LNCaP clone FGC (cell line): Measurements from ENCODE around the gene PAQR9.

Source experiments
- DNase-seq: peaks from one replicate; pipeline ENCODE4 v3.0.0-alpha.2; 2011; ENCODE audit warnings: low read depth
- H3K4me3 ChIP-seq: 2 replicates; pipeline ENCODE4 v1.5.1; 2011; ENCODE audit warnings: mild to moderate bottlenecking, low read depth, low read length, control low read depth
- CTCF ChIP-seq: IDR thresholded peaks from 2 replicates; pipeline ENCODE4 v1.5.1; 2012; ENCODE audit warnings: mild to moderate bottlenecking; ENCODE audit not compliant: control insufficient read depth, insufficient read depth; ENCODE audit errors: extremely low read depth

Gene PAQR9

GRCh38 chr3:142972092-142972753, 8.7 kb upstream of the PAQR9 start:
- no peak overlapping the region for H3K4me3 ChIP-seq
- no peak for DNase-seq
- no peak for TF ChIP-seq CTCF

GRCh38 chr3:142971431-142971830, 8.0 kb upstream of the PAQR9 start:
- no peak overlapping the region for H3K4me3 ChIP-seq
- no peak for DNase-seq
- TF ChIP-seq CTCF = no peak

GRCh38 chr3:142968319-142969025, 5.0 kb upstream of the PAQR9 start:
- no peak overlapping the region for H3K4me3 ChIP-seq
- TF ChIP-seq CTCF = no peak
- no peak for DNase-seq

- no peak for DNase-seq
- no peak overlapping the region for H3K4me3 ChIP-seq
- TF ChIP-seq CTCF = no peak
Observed at GRCh38 chr3:142966808-142967207, 3.3 kb upstream of the PAQR9 start.

GRCh38 chr3:142965581-142965980, 2.1 kb upstream of the PAQR9 start:
- no peak overlapping the region for H3K4me3 ChIP-seq
- no peak for DNase-seq
- TF ChIP-seq CTCF = no peak

- no peak overlapping the region for H3K4me3 ChIP-seq
- no peak for DNase-seq
- TF ChIP-seq CTCF = no peak
Observed at GRCh38 chr3:142963234-142963515, 299 bp downstream of the PAQR9 start.
